ENCODE results near the gene CUX1. TPM values are rescaled to one million over a fixed set of nuclear protein-coding genes. Genes with fewer than 3 reads are reported as not detected.

The CUX1 gene
- total and polyA plus RNA-seq, 2 of the 13 experiments (the other 11 are each of a cell fraction or from before 2014, with no cell fraction given), result 13.7 to 14.9 TPM

DNA sequence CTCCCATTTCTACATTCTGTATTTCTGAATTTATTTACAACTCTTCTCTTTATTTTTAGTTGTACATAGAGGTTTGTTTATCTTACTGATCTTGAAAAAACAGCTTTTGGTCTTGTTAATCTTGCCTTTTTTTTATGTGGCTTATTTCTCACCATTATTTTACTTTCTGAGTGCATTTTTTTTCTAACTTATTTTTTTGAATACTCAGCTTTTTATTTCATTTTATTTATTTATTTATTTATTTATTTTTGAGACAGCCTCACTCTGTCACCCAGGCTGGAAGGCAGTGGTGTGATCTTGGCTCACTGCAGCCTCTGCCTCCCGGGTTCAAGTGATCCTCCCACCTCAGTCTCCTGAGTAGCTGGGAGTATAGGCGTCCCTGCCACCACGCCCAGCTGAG, 23.9 kb downstream of the CUX1 start (continued):
- TF ChIP-seq ZNF687 (CRISPR knock-in tag; IDR thresholded peaks at IDR 0.05), result no peak
- no peak for TF ChIP-seq ONECUT2 (CRISPR knock-in tag; IDR thresholded peaks at IDR 0.05)
- TF ChIP-seq RFX3 (CRISPR knock-in tag; IDR thresholded peaks at IDR 0.05), result no peak
- no peak for TF ChIP-seq ZFP36L1 (CRISPR knock-in tag; IDR thresholded peaks at IDR 0.05)
- TF ChIP-seq CBX2 (IDR thresholded peaks at IDR 0.05; ENCODE audit: low read depth, low read length), result no peak
- no peak for TF ChIP-seq CBX2 (CRISPR knock-in tag; IDR thresholded peaks at IDR 0.05; ENCODE audit: low read depth)
- no peak for TF ChIP-seq GATAD1 (CRISPR knock-in tag; IDR thresholded peaks at IDR 0.05)
- TF ChIP-seq FOXA1 (IDR thresholded peaks at IDR 0.05), result no peak
- no peak for TF ChIP-seq FOXA1 (CRISPR knock-in tag; IDR thresholded peaks at IDR 0.05)
- TF ChIP-seq ELF1 (CRISPR knock-in tag; IDR thresholded peaks at IDR 0.05), result no peak
- no peak for TF ChIP-seq MAFG (CRISPR knock-in tag; IDR thresholded peaks at IDR 0.05)
- no peak for TF ChIP-seq CAMTA2 (CRISPR knock-in tag; IDR thresholded peaks at IDR 0.05; ENCODE audit: borderline replicate concordance)
- TF ChIP-seq ZFP41 (CRISPR knock-in tag; IDR thresholded peaks at IDR 0.05; ENCODE audit: borderline replicate concordance), result no peak
